Activated CD8-positive, alpha-beta T cell treated with anti-CD3 and anti-CD28 coated beads, Interleukin-2, amount 10 ng/mL, durations not matched to agents 7 days and 5 days (primary cell): Measurements from ENCODE around the gene PES1. TPM values are rescaled to one million over a fixed set of nuclear protein-coding genes. Genes with fewer than 3 reads are reported as not detected.
"Not testable (repeated sequence)": the region's sequence is repeated elsewhere in the genome, so short reads cannot be mapped to it uniquely, and the experiment has no call there.

Experiments
- ATAC-seq: fragments of 150-1000 bp; cut with Tn5 transposase; one replicate; pipeline ENCODE4 v1.10.0; 2021; ENCODE audit warnings: moderate library complexity
- CTCF ChIA-PET: fragments of 350-600 bp; sonication (Branson Sonifier 250); formaldehyde crosslinking; loops from one replicate; lab custom pipeline; 2021; ENCODE audit warnings: antibody characterized with exemption; lab: Charles Lee
- POLR2A ChIA-PET: fragments of 350-600 bp; sonication (Branson Sonifier 250); formaldehyde crosslinking; loops from one replicate; lab custom pipeline; 2021; ENCODE audit warnings: antibody characterized with exemption; lab: Charles Lee
- DNase-seq: peaks from one replicate; pipeline ENCODE4 v3.0.0-alpha.2; 2020
- H3K27ac Mint-ChIP-seq: one replicate; pipeline ENCODE4 v1.8.0; 2021; ENCODE audit warnings: mild to moderate bottlenecking, mixed read lengths
- H3K27me3 Mint-ChIP-seq: one replicate; pipeline ENCODE4 v1.8.0; 2021; ENCODE audit warnings: low read depth, mixed read lengths
- H3K36me3 Mint-ChIP-seq: one replicate; pipeline ENCODE4 v1.8.0; 2021; ENCODE audit warnings: low read depth, mixed read lengths
- H3K4me1 Mint-ChIP-seq: one replicate; pipeline ENCODE4 v1.8.0; 2021; ENCODE audit warnings: low read depth, mixed read lengths
- H3K4me3 Mint-ChIP-seq: one replicate; pipeline ENCODE4 v1.8.0; 2021; ENCODE audit warnings: mild to moderate bottlenecking, mixed read lengths
- H3K9me3 Mint-ChIP-seq: one replicate; pipeline ENCODE4 v1.8.0; 2022; ENCODE audit warnings: mixed read lengths; ENCODE audit not compliant: insufficient read depth
- total RNA-seq, 2 experiments: library from RNA; stranded (reverse); gene quantifications; one replicate each; pipeline ENCODE4 v1.2.3, GENCODE V29; 2021

Gene PES1
- total RNA-seq, 2 experiments from 2014 or later = 65.8 to 68.8 TPM

DNA sequence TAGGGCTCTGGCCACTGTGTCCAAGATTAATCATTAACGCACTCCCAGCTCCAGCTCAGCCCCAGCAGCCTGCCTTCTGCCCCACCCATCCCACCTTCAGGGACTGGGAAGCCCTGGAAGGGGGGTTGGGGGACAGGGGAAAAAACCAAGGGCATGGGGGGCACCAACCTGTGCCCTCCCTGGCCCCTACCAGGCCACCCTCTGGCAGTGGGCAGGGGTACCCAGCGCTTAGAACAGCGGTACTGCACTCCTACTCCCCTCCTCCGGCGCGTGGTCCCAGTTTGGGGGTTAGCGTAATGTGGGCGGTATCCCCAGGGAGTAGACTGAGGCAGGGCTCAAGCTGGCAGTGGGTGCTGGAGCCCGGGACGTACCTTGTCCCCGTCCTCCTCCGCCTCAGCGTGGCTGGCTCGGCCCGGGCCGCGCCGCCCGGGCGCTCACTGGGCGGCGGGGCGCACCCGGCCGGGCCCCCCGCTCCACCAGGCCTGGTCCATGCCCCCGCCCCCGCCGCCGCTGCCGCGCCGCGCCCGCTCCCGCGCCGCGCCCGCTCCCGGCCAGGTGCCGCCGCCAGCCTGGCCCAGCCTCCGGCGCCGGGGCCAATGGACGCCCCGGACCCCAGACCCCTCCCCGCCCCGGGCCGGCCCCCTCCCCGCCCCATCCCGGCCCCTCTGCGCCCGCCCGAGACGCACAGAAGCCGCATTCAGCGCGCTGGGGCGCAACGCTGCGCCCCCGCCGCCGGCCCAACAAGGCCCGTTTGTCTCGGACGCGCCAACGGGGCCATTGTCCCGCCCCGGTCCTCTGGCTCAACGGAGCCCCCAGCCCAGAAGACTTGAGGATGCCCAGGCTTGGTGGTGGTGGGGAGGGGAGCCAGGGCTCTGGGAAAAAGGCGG is 17.4 kb downstream of the PES1 start, which contains the start of gene GAL3ST1:
Gene GAL3ST1, minus strand, starts transcription at position 571 of the 887 bp plus-strand sequence. CDS start 17,273 bp downstream, outside the sequence.
- CTCF ChIA-PET = interaction anchor here (0.6 to 0.7 kb wide), 2 partner anchors 30 to 63 kb away, joined by 3 read pairs; no protein-coding TSS in a partner anchor
- ATAC-seq (no peak), DNase-seq (no peak)
- Mint-ChIP-seq H3K27ac (no peak within 1 kb of the TSS), H3K4me3 (no peak within 1 kb of the TSS), H3K27me3 (peaks cover 6% of the 10 kb centered on the region), H3K9me3 (no peaks in the 10 kb centered on the region), H3K4me1 (peaks cover 3% of the 10 kb centered on the region), H3K36me3 (peaks cover 31% of the 10 kb centered on the region)
- POLR2A ChIA-PET = no interaction called here

DNA sequence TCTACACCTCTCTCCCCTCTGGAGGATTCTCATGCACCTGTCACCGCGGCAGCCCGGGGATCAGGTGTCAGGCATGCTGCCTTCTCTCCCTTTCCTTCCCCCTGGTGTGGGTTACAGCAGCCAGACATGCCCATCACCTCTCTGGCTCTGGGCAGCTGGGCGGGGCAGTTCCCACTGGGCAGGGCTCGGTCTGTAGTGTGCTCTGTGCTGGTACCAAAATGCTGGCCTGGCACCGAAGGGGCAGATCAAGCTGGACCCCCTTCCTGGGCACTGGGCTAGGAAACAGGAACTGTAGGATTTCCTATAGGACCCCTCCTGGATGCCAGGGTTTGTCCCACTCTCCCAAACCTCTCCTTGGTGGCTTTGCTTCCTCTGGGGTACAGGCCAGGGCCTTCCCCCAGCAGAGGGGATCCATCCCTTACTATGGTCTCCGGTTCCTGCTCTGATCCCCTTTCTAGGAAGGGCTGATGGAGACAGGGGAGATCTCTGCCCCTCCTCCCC is 18.1 kb downstream of the PES1 start:
- CTCF ChIA-PET = interaction anchor here (0.6 to 0.7 kb wide), 2 partner anchors 31 to 63 kb away, joined by 3 read pairs; no protein-coding TSS in a partner anchor

DNA sequence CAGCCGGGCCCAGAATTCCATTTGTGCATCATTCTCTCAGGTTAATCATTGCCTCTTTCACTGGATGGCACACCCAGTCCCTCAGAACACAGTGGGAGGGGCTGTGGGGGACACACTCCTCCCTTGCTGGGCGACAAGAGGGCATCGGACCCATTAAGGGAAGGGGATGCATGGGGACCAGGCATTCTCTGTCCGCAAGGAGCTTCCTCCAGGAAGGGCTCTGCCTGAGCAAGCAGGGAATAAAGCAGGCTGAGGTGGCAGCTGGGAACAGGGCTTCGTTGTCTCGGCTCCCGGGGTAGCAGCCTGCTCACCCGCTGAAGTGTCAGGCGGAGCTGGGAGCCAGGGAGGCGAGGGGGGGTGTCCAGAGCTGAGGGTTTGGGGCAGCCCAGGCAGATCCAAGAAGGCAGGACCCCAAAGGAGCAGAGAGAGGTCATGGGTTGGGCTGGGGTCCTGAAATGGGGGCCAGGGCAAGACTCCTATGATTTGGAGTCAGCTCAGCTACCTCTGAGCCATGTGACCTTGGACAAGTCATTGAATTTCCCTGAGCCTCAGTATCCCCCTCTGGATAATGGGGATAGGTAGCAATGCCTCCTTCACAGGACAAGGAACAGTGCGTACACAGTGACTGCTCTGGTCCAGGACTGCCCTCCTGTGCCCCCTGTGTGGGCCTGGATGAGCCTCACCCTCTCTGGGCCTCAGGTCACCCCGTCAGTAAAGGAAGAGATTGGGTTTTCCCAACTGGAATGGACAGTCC is 18.7 kb downstream of the PES1 start:
- no peak overlapping the region for H3K27ac Mint-ChIP-seq
- ATAC-seq = no peak
- CTCF ChIA-PET = no interaction called here

More for the DNA sequence above, 18.1 kb downstream of the PES1 start:
- DNase-seq = no peak
- Mint-ChIP-seq H3K4me3 (no peak overlapping the region), H3K27ac (no peak overlapping the region), H3K36me3 (peaks cover 24% of the 10 kb centered on the region), H3K9me3 (no peaks in the 10 kb centered on the region), H3K4me1 (peaks cover 3% of the 10 kb centered on the region), H3K27me3 (peaks cover 6% of the 10 kb centered on the region)
- POLR2A ChIA-PET = no interaction called here
- ATAC-seq = no peak

DNA sequence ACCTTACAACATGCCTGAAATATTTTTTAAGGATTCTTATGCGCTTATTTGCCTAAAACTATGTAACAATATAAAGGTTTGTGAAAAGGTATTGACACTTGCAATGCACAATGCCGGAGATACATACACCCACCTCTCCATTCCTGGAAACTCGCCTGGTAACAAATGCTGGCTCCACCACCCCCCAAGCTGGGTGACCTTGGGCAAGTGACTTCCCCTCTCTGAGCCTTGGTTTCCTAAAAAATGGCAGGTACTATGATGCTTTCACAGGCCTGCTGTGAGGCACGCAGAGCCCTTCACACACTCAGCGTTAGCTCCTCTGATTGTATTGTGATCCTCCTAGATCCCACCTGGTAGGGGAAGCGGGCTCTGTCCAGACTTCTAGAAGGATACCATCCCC is 19.5 kb downstream of the PES1 start:
- no peak for DNase-seq
- H3K4me1 Mint-ChIP-seq = peaks cover 3% of the 10 kb centered on the region
- no peak overlapping the region for H3K4me3 Mint-ChIP-seq
- peaks cover 6% of the 10 kb centered on the region for H3K27me3 Mint-ChIP-seq
- H3K36me3 Mint-ChIP-seq = peaks cover 16% of the 10 kb centered on the region
- CTCF ChIA-PET = no interaction called here
- no peak overlapping the region for H3K27ac Mint-ChIP-seq
- POLR2A ChIA-PET = no interaction called here
- no peaks in the 10 kb centered on the region for H3K9me3 Mint-ChIP-seq
- no peak for ATAC-seq

More for the DNA sequence above, 18.7 kb downstream of the PES1 start:
- peaks cover 3% of the 10 kb centered on the region for H3K4me1 Mint-ChIP-seq
- H3K36me3 Mint-ChIP-seq = peaks cover 22% of the 10 kb centered on the region
- no peak for DNase-seq
- POLR2A ChIA-PET = interaction anchor here (0.6 kb wide), 1 partner anchor 1016 kb away, joined by 3 read pairs; no protein-coding TSS in a partner anchor
- H3K27me3 Mint-ChIP-seq = peaks cover 6% of the 10 kb centered on the region
- no peaks in the 10 kb centered on the region for H3K9me3 Mint-ChIP-seq
- H3K4me3 Mint-ChIP-seq = no peak overlapping the region

DNA sequence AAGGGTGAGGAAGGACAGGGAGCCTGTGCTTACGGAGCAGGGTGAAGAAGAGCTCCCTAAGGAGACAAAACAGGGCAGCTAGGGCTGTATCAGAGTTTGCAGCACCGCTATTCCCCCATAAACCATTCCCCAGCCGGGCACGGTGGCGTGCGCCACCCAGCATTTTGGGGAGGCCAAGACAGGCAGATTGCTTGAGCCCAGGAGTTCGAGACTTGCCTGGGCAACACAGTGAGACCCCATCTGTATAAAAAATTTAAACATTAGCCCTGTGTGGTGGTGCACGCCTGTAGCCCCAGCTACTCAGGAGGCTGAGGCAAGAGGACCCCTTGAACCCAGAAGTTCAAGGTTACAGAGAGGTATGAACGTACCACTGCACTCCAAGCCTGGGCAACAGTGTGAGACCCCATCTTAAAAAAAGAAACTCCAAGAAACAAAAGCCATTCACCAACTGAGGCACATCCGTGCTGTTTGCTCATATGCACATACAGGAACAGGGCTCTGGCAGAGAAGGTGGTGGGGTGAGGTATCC is 22.0 kb downstream of the PES1 start:
- Mint-ChIP-seq H3K27ac (no peak overlapping the region), H3K9me3 (no peaks in the 10 kb centered on the region), H3K4me1 (no peaks in the 10 kb centered on the region), H3K36me3 (no peaks in the 10 kb centered on the region), H3K4me3 (no peak overlapping the region), H3K27me3 (peaks cover 9% of the 10 kb centered on the region)
- CTCF ChIA-PET = no interaction called here
- DNase-seq (no peak), ATAC-seq (no peak)
- POLR2A ChIA-PET = no interaction called here

DNA sequence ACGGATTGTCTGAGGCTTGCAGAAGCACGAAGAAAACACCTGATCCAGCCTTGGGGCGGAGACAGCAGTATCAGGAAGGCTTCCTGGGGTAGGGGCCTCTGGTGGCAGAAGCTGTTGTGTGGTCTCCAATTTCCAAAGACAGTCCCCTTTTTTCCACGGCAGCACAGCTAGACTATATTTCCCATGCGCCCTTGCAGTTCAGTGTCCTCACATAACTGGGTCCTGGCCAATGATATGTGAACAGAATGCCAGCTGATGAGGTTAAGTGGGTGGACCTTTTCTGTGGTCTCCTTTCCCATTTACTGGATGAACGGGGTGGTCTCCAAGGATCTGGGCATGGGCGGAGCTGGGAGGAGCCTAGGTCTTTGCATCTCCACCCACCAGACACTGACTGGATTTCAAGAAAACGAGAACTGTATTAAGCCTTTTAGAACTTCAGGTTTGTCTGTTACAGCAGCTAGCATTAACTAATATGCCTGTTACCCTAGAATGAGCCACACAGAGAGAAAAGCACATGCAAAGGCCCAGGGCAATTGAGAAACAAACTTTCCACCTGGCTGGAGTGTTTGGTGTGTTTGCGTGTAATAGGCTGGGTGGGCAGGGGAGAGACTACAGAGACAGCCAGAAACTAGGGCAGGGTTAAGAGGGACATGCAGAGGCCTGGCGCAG is 23.4 kb downstream of the PES1 start:
- peaks cover 5% of the 10 kb centered on the region for H3K27me3 Mint-ChIP-seq
- no peaks in the 10 kb centered on the region for H3K4me1 Mint-ChIP-seq
- no peaks in the 10 kb centered on the region for H3K9me3 Mint-ChIP-seq
- POLR2A ChIA-PET = no interaction called here
- CTCF ChIA-PET = no interaction called here
- no peak overlapping the region for H3K27ac Mint-ChIP-seq
- ATAC-seq = no peak
- no peak overlapping the region for H3K4me3 Mint-ChIP-seq
- no peak for DNase-seq
- no peaks in the 10 kb centered on the region for H3K36me3 Mint-ChIP-seq

DNA sequence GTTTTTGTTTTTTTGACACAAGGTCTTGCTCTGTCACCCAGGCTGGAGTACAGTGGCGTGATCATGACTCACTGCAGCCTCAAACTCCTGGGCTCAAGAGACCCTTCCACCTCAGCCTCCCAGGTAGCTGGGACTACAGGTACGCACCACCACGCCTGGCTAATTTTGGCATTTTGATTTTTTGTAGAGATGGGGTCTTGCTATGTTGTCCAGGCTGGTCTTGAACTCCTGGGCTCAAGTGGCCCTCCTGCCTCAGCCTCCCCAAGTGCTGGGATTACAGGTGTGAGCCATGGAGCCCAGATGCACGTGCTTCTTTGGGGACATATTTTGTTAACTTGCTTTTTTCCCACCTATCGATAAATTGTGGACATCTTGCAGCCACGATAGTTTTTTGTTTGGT is 24.4 kb downstream of the PES1 start:
- H3K27me3 Mint-ChIP-seq, H3K9me3 Mint-ChIP-seq, H3K36me3 Mint-ChIP-seq, ATAC-seq, H3K4me3 Mint-ChIP-seq, H3K27ac Mint-ChIP-seq, POLR2A ChIA-PET, DNase-seq, CTCF ChIA-PET, H3K4me1 Mint-ChIP-seq: not testable (repeated sequence)

DNA sequence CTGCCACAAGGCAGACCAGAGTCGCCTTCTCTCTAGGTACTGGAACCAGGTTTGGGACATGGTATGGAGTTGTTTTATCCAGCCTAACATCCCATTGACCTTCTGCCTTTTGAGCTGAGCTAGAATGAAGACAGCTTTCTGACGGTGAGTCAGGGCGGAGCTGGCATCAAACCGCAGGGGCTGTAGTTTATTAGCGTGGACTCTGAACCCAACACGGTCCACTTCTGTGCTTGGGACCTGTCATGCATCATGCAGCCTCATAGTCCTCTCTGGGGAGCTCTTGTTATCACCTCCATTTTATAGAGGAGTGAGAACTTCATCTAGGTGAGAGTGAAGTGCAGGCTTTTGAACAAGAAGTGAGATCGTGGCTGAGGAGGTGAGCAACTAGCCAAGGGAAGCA is 25.6 kb downstream of the PES1 start:
- H3K27me3 Mint-ChIP-seq = peaks cover 4% of the 10 kb centered on the region

DNA sequence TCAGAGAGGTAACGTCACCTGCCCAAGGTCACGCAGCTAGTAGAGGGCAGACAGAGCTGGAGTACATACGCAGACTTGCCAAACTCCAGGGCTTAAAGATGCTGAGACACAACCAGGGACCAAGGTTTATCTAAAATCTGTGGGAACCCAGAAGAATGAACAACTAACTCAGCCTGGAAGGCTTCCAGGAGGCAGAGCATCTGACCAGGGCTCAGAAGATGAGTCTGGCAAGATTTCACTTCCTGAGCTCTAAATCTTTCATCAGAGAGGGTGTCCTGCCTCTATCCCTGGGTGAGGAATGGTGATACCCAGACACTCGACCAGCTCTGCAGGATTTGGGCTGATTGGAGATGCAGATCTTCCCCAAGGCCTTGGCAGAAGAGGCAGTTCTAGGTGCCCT is 26.4 kb downstream of the PES1 start:
- ATAC-seq (no peak), DNase-seq (no peak)
- Mint-ChIP-seq H3K27me3 (peaks cover 4% of the 10 kb centered on the region), H3K4me3 (no peak overlapping the region), H3K27ac (no peak overlapping the region), H3K4me1 (no peaks in the 10 kb centered on the region), H3K9me3 (no peaks in the 10 kb centered on the region), H3K36me3 (no peaks in the 10 kb centered on the region)
- CTCF ChIA-PET = interaction anchor here (1.7 kb wide), 1 partner anchor 20 kb away, joined by 4 read pairs; no protein-coding TSS in a partner anchor
- POLR2A ChIA-PET = interaction anchor here (0.7 kb wide), 1 partner anchor 607 kb away, joined by 3 read pairs; no protein-coding TSS in a partner anchor

More for the DNA sequence above, 25.6 kb downstream of the PES1 start:
- ATAC-seq (no peak), DNase-seq (no peak)
- ChIA-PET CTCF (interaction anchor here (1.7 kb wide), 1 partner anchor 21 kb away, joined by 4 read pairs; no protein-coding TSS in a partner anchor), POLR2A (no interaction called here)
- H3K36me3 Mint-ChIP-seq = no peaks in the 10 kb centered on the region
- H3K4me1 Mint-ChIP-seq = no peaks in the 10 kb centered on the region
- H3K27ac Mint-ChIP-seq = no peak overlapping the region
- no peak overlapping the region for H3K4me3 Mint-ChIP-seq
- no peaks in the 10 kb centered on the region for H3K9me3 Mint-ChIP-seq

DNA sequence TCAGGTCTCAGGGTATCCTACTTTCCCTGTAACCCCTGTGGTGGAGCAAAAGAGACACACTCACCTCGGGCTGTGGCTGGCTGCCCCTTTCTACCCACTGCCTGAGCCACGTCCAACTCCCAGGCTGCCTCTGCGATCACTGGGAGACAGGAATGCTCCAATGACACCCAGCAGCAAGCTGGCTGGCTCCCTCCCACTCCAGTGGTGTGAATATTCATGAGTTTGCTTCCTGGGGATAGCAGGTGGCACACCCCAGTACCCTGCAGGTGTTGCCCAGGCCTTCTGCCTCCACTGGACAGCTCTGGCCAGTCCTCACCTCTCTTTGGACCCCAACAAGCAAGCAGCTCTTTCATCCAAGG is 27.0 kb downstream of the PES1 start:
- ChIA-PET POLR2A (no interaction called here), CTCF (interaction anchor here (1.7 kb wide), 1 partner anchor 20 kb away, joined by 4 read pairs; no protein-coding TSS in a partner anchor)
- Mint-ChIP-seq H3K36me3 (no peaks in the 10 kb centered on the region), H3K27ac (no peak overlapping the region), H3K4me3 (no peak overlapping the region), H3K9me3 (no peaks in the 10 kb centered on the region), H3K27me3 (peaks cover 4% of the 10 kb centered on the region), H3K4me1 (no peaks in the 10 kb centered on the region)
- ATAC-seq = no peak
- DNase-seq = no peak
